GM19025 (cell line): ENCODE data around the gene DPP3.
"Not testable (repeated sequence)": the region's sequence is repeated elsewhere in the genome, so short reads cannot be mapped to it uniquely, and the experiment has no call there.

Source experiments
- ATAC-seq: cut with Tn5 transposase; IDR thresholded peaks from one replicate; pipeline ENCODE4 v1.9.1; 2021; ENCODE audit warnings: mild to moderate bottlenecking, low read depth, moderate library complexity; ENCODE audit not compliant: unreplicated experiment

DPP3 gene

DNA sequence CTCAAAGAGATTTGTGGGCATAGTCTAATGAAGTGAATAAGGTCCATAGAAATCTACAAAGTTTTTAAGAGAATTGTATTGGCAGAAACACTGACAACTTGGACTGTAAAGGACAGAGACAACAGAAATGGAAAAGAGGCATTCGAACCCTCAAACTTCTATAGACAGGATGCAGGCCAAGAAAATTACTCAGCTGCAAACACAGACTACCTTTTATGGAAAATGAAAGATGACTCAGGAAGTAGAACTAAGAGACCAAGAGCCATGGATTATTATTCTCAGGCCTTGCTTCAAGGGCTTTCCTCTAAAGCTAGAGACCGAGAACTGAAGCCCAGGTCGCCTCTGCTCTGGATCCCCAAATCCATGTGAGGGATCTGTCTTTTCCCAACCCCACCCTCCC lies 17.3 kb upstream of the DPP3 start:
- no peak for ATAC-seq

DNA sequence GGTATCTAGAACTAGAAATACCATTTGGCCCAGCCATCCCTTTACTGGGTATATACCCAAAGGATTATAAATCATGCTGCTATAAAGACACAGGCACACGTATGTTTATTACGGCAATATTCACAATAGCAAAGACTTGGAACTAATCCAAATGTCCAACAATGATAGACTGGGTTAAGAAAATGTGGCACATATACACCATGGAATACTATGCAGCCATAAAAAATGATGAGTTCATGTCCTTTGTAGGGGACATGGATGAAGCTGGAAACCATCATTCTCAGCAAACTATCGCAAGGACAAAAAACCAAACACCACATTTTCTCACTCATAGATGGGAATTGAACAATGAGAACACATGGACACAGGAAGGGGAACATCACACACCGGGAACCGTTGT lies 16.1 kb upstream of the DPP3 start:
- not testable (repeated sequence) for ATAC-seq

DNA sequence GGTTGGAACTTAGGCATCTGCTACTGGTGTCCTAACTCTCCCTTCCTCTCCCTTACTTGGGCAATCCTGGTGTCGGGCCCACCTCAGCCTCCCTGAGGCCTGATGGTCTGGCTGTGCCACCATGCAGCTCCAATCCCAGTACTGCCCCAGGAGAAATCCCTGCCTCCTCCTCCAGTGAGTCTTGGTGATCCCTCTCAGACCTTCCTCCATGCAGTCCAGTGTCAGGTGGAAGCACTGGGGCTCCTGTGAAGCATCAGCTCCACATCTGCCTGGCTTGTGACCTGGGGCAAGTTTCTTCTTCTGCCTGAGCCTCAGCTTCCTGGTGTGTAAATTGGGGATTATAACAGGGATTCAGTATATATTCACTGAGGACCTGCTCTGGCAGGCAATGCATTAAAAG lies 15.3 kb upstream of the DPP3 start:
- no peak for ATAC-seq

- ATAC-seq = no peak
These were observed 14.6 kb upstream of the DPP3 start for GRCh38 chr11:66465373-66466224.

- peak; percentile 71 for ATAC-seq
These were observed 13.8 kb upstream of the DPP3 start, which contains the start of gene PELI3 for GRCh38 chr11:66466225-66467033. Gene PELI3 (plus strand): TSS chr11:66466905. CDS start chr11:66468129, 1,224 bp downstream.

DNA sequence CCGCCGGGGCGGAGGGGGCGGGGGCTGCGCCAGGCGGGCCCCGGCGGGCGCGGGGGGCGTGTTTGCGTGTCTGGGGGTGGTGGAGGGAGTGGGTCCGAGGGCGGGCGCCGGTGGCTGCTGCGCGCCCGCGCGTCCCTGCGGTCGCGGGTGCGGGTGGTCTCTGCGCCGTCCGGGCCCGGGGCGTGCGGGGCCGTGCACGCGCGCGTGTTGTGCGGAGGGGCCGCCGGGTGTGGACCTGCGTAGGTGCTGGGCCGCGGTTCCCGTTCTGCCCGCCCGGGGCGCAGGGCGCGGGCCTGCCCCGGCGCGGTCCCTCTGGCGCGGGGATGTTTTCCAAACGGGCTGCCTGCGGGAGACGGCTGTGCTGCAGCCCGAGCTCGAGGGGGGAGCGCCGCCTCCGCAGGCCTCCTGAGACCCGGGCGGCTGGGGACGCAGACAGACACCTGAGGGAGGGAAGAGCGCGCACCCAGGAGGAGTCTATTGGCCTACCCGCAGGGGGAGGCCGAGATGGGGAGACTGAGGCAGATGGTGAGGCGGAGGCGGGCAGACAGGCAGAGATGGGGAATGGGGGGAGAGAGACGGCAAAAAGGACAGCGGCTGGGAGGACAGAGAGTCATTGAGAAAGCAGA lies 13.1 kb upstream of the DPP3 start:
- ATAC-seq = peak; percentile 44

- ATAC-seq = no peak
These were observed 12.5 kb upstream of the DPP3 start for GRCh38 chr11:66467756-66468155.

GRCh38 chr11:66468691-66469090 lies 11.5 kb upstream of the DPP3 start:
- no peak for ATAC-seq

GRCh38 chr11:66469441-66469840 lies 10.8 kb upstream of the DPP3 start:
- no peak for ATAC-seq

GRCh38 chr11:66470015-66470414 lies 10.2 kb upstream of the DPP3 start:
- ATAC-seq = no peak

DNA sequence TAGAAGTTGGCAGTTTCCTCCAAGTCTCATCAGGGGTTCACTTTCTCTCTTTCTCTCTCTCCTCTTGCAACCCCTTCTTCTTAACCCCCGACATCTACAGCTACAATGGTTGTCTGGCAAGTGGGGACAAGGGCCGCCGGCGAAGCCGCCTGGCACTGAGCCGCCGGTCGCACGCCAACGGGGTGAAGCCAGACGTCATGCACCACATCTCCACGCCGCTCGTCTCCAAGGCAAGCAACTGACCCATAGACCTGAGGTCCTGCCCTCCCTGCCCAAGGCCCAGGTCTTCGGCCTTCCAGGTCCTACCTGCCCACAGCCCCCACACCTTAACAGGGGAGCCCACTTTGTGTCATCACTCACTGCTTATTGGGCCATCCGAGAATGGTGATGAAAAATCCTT lies 9.1 kb upstream of the DPP3 start:
- no peak for ATAC-seq

DNA sequence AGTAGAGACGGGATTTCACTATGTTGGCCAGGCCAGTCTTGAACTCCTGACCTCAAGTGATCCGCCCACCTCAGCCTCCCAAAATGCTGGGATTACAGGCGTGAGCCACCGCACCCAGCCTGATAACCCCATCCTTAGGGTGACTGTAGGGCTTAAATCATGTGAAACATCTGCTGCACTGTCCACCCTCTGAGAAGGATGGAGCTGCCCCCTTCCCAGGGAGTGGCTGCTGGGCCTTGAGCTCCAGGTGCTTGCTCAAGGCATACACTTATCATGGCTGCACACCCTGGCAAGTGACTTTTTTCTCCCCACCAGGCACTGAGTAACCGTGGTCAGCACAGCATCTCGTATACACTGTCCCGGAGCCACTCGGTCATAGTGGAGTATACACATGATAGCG lies 8.2 kb upstream of the DPP3 start:
- ATAC-seq = no peak

DNA sequence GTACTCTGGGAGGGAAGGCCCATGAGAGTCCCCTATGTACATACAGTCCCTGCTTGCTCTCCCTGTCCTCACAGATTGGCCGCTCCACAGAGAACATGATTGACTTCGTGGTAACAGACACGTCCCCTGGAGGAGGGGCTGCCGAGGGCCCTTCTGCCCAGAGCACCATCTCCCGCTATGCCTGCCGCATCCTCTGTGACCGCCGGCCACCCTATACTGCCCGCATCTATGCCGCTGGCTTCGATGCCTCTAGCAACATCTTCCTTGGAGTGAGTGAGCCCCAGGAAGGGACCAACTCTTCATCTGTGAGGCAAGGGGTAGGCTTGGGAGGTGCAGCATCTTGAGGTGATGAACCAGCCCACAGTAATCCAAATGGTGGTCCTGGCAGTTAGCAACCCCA lies 7.1 kb upstream of the DPP3 start:
- ATAC-seq = no peak

- ATAC-seq = no peak
These were observed 6.4 kb upstream of the DPP3 start for GRCh38 chr11:66473608-66474515.

DNA sequence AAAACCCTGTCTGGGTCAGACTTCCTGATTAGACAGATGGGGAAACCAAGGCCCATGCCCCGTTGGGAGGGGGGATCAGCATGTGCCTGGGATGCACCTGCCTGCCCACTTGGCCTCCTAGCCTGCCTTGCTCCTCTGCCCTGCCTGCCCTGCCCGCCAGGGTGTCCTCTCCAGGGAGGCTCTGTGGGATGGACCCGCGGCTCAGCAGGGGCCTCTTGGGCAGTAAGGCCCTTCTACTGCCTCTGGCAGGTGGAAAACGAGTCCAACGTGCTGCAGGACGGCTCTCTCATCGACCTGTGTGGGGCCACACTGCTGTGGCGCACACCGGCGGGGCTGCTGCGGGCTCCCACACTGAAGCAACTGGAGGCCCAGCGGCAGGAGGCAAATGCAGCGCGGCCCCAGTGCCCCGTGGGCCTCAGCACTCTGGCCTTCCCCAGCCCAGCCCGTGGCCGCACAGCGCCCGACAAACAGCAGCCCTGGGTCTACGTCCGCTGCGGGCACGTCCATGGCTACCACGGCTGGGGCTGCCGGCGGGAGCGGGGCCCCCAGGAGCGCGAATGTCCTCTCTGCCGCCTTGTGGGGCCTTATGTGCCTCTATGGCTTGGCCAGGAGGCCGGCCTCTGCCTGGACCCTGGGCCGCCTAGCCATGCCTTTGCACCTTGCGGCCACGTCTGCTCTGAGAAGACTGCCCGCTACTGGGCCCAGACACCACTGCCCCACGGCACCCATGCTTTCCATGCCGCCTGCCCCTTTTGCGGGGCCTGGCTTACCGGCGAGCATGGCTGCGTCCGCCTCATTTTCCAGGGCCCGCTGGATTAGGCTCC lies 4.7 kb upstream of the DPP3 start:
- no peak for ATAC-seq

- ATAC-seq = no peak
These were observed 3.9 kb upstream of the DPP3 start for GRCh38 chr11:66476173-66476840.

DNA sequence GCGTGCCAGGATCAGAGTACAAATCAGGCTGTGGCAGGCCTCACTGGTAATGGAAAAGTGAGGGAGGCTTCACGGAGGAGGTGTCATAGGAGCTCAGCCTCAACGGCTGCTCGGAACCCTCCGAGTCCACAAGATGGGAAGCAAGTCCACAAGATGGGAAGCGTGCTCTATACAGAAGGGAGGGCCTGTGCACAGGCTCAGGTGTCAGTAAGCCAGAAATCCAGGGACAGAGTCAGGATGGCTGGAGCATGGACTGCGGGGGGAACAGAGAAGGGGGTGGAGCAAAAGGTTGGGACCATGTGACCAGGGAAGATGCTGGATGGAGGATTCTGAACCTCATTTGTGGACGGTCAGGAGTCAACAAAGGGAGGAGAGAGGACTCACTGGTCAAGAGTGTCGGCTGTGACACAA lies 3.4 kb upstream of the DPP3 start:
- ATAC-seq = no peak

- no peak for ATAC-seq
These were observed 2.7 kb upstream of the DPP3 start for GRCh38 chr11:66477263-66478201.
